GM12878 (cell line): ENCODE data around the gene CPSF4L. TPM values are rescaled to one million over a fixed set of nuclear protein-coding genes. Genes with fewer than 3 reads are reported as not detected.

Experiments
- DPF2 ChIP-seq: fragments of 450-650 bp; IDR thresholded peaks from 2 replicates; pipeline ENCODE4 v1.6.1; 2017; ENCODE audit warnings: mild to moderate bottlenecking
- FOS ChIP-seq: IDR thresholded peaks from 3 replicates; pipeline ENCODE4 v1.6.1; 2011; ENCODE audit warnings: borderline replicate concordance; ENCODE audit not compliant: insufficient read length; ENCODE audit errors: extremely low read depth
- IKZF1 ChIP-seq: fragments of 450-650 bp; conservative IDR thresholded peaks from 2 replicates; pipeline ENCODE4 v1.6.1; 2017; ENCODE audit warnings: antibody characterized with exemption, mild to moderate bottlenecking
- KDM1A ChIP-seq: fragments of 200-600 bp; sonication (generic); IDR thresholded peaks from 2 replicates; pipeline ENCODE4 v1.6.1; 2016; ENCODE audit warnings: borderline replicate concordance
- MXI1 ChIP-seq: fragments of 150-350 bp; IDR thresholded peaks from 2 replicates; pipeline ENCODE4 v1.6.1; 2011; ENCODE audit warnings: low read depth, mild to moderate bottlenecking, inconsistent platforms, low read length, improper control_type of control experiment
- REST ChIP-seq: IDR thresholded peaks from 2 replicates; pipeline ENCODE4 v1.6.1; 2012; ENCODE audit warnings: mild to moderate bottlenecking, low read depth, low read length
- SIN3A ChIP-seq: IDR thresholded peaks from 2 replicates; pipeline ENCODE4 v1.6.1; 2012; ENCODE audit warnings: low read depth, low read length, improper control_type of control experiment
- SKIL ChIP-seq: fragments of 450-650 bp; IDR thresholded peaks from 2 replicates; pipeline ENCODE4 v1.6.1; 2017; ENCODE audit warnings: mild to moderate bottlenecking, low read depth, inconsistent platforms; ENCODE audit not compliant: poor library complexity, severe bottlenecking
- SMARCA5 ChIP-seq: fragments of 450-650 bp; IDR thresholded peaks from 2 replicates; pipeline ENCODE4 v1.6.1; 2017; ENCODE audit warnings: mild to moderate bottlenecking
- SP1 ChIP-seq: IDR thresholded peaks from one replicate; pipeline ENCODE4 v1.6.1; 2011; ENCODE audit warnings: low read depth, low read length
- STAT1 ChIP-seq: fragments of 450-650 bp; conservative IDR thresholded peaks from 2 replicates; pipeline ENCODE4 v1.6.1; 2014; ENCODE audit warnings: antibody characterized with exemption, mild to moderate bottlenecking
- YBX1 ChIP-seq: fragments of 450-650 bp; IDR thresholded peaks from 2 replicates; pipeline ENCODE4 v1.6.1; 2016; ENCODE audit warnings: antibody characterized with exemption
- polyA plus RNA-seq, 11 experiments: library from polyadenylated mRNA; depleted of rRNA in 4 of 11; unstranded in 6 of 11; stranded (reverse) in 5 of 11; fragments of >200 nt; fragmentation: Nextera tagmentation in 4 of 11; fragmentation: Illumina TruSeq in 1 of 11; extraction: Ambion mirVana in 4 of 11; extraction: Trizol in 1 of 11; gene quantifications; 1 replicate in 1 of 11; 2 replicates in 10 of 11; pipeline versions ENCODE4 v1.2.1 to v1.2.3, GENCODE V29; 2011 to 2016; ENCODE audit warnings: inconsistent platforms in 2 of 11, missing spikeins in 2 of 11, low read depth in 1 of 11
- total RNA-seq, 4 experiments: library from RNA; depleted of rRNA in 3 of 4; stranded (reverse); fragments of >200 nt in 3 of 4; fragmentation: Illumina TruSeq in 1 of 4; extraction: Trizol in 1 of 4; gene quantifications; 2 replicates each; pipeline versions ENCODE4 v1.2.1 to v1.2.3, GENCODE V29; 2013 to 2021
- TF ChIP-seq, protein P1 (sequence below): fragments of 450-650 bp; IDR thresholded peaks from 2 replicates; pipeline ENCODE4 v1.6.1; 2016; ENCODE audit warnings: mild to moderate bottlenecking
- TF ChIP-seq, protein P2 (sequence below): IDR thresholded peaks from 2 replicates; pipeline ENCODE4 v1.6.1; 2012; ENCODE audit warnings: improper control_type of control experiment, low read depth, low read length; ENCODE audit not compliant: insufficient replicate concordance

CPSF4L gene
- total and polyA plus RNA-seq, 10 of the 15 experiments (the other 5 are each of a cell fraction or from before 2014, with no cell fraction given) = not detected

DNA sequence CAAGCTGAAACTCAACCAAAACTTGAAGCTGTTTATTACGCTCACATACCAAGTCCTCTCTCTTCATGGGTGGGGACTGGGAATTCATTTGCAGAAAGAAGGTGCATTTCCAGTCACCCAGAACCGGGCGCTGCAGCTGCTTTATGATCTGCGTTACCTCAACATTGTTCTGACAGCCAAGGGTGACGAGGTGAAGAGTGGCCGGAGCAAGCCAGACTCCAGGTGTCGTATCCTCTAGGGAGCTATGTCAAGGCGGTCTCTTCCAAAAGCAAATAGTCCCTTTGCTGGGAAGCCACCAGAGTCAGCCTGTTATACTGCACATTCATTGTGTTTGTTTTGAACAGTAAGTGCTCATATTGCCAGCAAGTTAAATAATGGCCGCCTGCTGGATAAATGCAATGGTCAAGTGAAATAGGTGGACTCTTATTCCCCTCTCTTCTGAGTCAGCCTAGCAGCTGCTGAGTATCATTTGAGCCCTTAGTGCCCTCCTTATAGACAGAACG, 56.2 kb downstream of the CPSF4L start (continued):
- no peak for TF ChIP-seq SKIL
- TF ChIP-seq SP1 = no peak
- no peak for TF ChIP-seq REST
- TF ChIP-seq YBX1 = no peak
- no peak for TF ChIP-seq MXI1
- TF ChIP-seq, protein P1, sequence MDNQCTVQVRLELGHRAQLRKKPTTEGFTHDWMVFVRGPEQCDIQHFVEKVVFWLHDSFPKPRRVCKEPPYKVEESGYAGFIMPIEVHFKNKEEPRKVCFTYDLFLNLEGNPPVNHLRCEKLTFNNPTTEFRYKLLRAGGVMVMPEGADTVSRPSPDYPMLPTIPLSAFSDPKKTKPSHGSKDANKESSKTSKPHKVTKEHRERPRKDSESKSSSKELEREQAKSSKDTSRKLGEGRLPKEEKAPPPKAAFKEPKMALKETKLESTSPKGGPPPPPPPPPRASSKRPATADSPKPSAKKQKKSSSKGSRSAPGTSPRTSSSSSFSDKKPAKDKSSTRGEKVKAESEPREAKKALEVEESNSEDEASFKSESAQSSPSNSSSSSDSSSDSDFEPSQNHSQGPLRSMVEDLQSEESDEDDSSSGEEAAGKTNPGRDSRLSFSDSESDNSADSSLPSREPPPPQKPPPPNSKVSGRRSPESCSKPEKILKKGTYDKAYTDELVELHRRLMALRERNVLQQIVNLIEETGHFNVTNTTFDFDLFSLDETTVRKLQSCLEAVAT = no peak
- no peak for TF ChIP-seq KDM1A
- TF ChIP-seq STAT1 = no peak
- TF ChIP-seq, protein P2, sequence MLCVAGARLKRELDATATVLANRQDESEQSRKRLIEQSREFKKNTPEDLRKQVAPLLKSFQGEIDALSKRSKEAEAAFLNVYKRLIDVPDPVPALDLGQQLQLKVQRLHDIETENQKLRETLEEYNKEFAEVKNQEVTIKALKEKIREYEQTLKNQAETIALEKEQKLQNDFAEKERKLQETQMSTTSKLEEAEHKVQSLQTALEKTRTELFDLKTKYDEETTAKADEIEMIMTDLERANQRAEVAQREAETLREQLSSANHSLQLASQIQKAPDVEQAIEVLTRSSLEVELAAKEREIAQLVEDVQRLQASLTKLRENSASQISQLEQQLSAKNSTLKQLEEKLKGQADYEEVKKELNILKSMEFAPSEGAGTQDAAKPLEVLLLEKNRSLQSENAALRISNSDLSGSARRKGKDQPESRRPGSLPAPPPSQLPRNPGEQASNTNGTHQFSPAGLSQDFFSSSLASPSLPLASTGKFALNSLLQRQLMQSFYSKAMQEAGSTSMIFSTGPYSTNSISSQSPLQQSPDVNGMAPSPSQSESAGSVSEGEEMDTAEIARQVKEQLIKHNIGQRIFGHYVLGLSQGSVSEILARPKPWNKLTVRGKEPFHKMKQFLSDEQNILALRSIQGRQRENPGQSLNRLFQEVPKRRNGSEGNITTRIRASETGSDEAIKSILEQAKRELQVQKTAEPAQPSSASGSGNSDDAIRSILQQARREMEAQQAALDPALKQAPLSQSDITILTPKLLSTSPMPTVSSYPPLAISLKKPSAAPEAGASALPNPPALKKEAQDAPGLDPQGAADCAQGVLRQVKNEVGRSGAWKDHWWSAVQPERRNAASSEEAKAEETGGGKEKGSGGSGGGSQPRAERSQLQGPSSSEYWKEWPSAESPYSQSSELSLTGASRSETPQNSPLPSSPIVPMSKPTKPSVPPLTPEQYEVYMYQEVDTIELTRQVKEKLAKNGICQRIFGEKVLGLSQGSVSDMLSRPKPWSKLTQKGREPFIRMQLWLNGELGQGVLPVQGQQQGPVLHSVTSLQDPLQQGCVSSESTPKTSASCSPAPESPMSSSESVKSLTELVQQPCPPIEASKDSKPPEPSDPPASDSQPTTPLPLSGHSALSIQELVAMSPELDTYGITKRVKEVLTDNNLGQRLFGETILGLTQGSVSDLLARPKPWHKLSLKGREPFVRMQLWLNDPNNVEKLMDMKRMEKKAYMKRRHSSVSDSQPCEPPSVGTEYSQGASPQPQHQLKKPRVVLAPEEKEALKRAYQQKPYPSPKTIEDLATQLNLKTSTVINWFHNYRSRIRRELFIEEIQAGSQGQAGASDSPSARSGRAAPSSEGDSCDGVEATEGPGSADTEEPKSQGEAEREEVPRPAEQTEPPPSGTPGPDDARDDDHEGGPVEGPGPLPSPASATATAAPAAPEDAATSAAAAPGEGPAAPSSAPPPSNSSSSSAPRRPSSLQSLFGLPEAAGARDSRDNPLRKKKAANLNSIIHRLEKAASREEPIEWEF = no peak
- no peak for TF ChIP-seq SMARCA5
- TF ChIP-seq SIN3A = no peak
- no peak for TF ChIP-seq FOS
- no peak for TF ChIP-seq IKZF1
- TF ChIP-seq DPF2 = no peak
